ENCODE measurements around the gene VPS52.

DNA sequence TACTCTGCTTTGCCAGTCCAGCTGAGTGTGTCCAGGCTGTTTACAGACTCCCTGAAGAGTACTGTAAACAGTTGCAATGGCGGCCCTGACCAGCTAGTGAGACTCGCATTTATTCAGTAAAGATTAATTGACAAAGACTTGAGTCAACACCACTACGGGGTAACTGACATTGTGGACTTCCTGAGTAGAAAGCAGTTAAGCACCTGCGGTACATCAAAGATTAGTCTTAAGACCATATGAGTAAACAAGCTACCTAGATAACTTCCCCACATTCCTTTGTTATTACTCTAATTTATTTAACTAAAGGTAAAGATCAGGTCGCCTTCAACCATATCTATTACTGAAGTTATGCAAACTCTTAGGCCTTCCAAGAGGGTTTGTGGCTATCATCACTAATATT lies 12.6 kb downstream of the VPS52 start:
- no peak for TF ChIP-seq EP300 (IDR thresholded peaks at IDR 0.05)
- TF ChIP-seq, protein P1, sequence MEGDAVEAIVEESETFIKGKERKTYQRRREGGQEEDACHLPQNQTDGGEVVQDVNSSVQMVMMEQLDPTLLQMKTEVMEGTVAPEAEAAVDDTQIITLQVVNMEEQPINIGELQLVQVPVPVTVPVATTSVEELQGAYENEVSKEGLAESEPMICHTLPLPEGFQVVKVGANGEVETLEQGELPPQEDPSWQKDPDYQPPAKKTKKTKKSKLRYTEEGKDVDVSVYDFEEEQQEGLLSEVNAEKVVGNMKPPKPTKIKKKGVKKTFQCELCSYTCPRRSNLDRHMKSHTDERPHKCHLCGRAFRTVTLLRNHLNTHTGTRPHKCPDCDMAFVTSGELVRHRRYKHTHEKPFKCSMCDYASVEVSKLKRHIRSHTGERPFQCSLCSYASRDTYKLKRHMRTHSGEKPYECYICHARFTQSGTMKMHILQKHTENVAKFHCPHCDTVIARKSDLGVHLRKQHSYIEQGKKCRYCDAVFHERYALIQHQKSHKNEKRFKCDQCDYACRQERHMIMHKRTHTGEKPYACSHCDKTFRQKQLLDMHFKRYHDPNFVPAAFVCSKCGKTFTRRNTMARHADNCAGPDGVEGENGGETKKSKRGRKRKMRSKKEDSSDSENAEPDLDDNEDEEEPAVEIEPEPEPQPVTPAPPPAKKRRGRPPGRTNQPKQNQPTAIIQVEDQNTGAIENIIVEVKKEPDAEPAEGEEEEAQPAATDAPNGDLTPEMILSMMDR (IDR thresholded peaks at IDR 0.05), result no peak
